ENCODE measurements around the gene SNUPN. TPM values are rescaled to one million over a fixed set of nuclear protein-coding genes. Genes with fewer than 3 reads are reported as not detected.

The SNUPN gene
- total and polyA plus RNA-seq, 2 donors (not counting 1 experiment from before 2014, with no cell fraction given), result 32.1 to 32.7 TPM

DNA sequence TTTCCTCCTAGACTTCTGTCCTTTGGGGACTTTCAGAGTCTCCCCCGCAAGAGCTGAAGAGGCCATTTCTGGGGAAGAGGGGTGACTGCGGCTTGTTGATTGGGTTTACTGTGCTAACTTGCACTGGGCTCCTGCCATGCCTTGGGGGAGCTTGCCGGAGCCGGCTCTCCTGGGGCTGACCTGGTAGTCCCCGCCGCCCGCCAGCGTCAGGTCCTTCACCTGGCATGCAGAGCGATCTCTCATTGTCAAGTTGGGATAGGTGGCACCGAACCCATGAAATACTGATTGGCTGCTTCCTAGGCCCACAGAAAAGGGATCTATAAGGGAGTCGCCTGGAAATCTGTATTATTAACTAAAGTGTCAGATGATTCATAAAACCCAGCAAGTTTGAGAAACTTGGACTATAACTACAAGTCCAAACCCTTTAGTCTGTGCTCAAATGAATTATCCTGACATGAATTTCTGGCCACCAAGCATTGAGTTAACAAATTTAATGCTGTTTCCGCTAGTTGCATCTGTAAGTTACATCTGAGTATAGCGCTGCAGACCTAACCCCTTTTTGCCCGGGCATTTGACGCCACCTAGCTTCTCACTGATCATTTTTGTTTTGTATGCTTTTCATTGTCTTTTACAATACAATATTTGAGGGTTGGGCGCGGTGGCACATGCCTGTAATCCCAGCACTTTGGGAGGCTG, 15.1 kb upstream of the SNUPN start:
- Histone ChIP-seq H3K27me3 (ENCODE audit: control insufficient read depth, insufficient read depth, low read length) (no peaks in the 10 kb centered on the region), H3K4me1 (ENCODE audit: control insufficient read depth, extremely low read depth, insufficient read depth, low read length) (peaks cover 3% of the 10 kb centered on the region), H3K79me2 (ENCODE audit: control insufficient read depth, insufficient read depth, low read length) (peaks cover 27% of the 10 kb centered on the region), H3K36me3 (ENCODE audit: control insufficient read depth, insufficient read depth, low read length) (no peaks in the 10 kb centered on the region), H2AFZ (ENCODE audit: low read length) (peak overlapping the region; percentile 67), H3K9ac (ENCODE audit: insufficient read depth, low read length) (peak overlapping the region; percentile 70), H3K9me3 (ENCODE audit: control insufficient read depth, insufficient read depth, low read depth, low read length) (no peaks in the 10 kb centered on the region), H4K20me1 (ENCODE audit: control insufficient read depth, extremely low read depth, insufficient read depth, low read length) (no peaks in the 10 kb centered on the region), H3K4me2 (ENCODE audit: extremely low read depth, insufficient read depth, low read length) (peak overlapping the region; percentile 64), H3K27ac (ENCODE audit: insufficient read depth, low read length) (peak overlapping the region; percentile 92), H3K4me3 (replicated peaks in 1 of 4; ENCODE audit: control extremely low read depth in 1 of 4, insufficient read depth in 1 of 4, low read depth in 3 of 4, low read length in 4 of 4) (peak overlapping the region; percentile 84 to 97 (median 92))
- DNase-seq (ENCODE audit: low read depth in 2 of 2), result peak; percentile 55 to 70
- TF ChIP-seq EZH2 (IDR thresholded peaks at IDR 0.05; ENCODE audit: low read length, missing control alignments), result no peak
- TF ChIP-seq, protein P1, sequence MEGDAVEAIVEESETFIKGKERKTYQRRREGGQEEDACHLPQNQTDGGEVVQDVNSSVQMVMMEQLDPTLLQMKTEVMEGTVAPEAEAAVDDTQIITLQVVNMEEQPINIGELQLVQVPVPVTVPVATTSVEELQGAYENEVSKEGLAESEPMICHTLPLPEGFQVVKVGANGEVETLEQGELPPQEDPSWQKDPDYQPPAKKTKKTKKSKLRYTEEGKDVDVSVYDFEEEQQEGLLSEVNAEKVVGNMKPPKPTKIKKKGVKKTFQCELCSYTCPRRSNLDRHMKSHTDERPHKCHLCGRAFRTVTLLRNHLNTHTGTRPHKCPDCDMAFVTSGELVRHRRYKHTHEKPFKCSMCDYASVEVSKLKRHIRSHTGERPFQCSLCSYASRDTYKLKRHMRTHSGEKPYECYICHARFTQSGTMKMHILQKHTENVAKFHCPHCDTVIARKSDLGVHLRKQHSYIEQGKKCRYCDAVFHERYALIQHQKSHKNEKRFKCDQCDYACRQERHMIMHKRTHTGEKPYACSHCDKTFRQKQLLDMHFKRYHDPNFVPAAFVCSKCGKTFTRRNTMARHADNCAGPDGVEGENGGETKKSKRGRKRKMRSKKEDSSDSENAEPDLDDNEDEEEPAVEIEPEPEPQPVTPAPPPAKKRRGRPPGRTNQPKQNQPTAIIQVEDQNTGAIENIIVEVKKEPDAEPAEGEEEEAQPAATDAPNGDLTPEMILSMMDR (conservative IDR thresholded peaks at IDR 0.05 in 1 of 2, IDR thresholded peaks at IDR 0.05 in 1 of 2; ENCODE audit: low read depth in 1 of 2, low read length in 2 of 2), result peak; percentile 23 to 37

DNA sequence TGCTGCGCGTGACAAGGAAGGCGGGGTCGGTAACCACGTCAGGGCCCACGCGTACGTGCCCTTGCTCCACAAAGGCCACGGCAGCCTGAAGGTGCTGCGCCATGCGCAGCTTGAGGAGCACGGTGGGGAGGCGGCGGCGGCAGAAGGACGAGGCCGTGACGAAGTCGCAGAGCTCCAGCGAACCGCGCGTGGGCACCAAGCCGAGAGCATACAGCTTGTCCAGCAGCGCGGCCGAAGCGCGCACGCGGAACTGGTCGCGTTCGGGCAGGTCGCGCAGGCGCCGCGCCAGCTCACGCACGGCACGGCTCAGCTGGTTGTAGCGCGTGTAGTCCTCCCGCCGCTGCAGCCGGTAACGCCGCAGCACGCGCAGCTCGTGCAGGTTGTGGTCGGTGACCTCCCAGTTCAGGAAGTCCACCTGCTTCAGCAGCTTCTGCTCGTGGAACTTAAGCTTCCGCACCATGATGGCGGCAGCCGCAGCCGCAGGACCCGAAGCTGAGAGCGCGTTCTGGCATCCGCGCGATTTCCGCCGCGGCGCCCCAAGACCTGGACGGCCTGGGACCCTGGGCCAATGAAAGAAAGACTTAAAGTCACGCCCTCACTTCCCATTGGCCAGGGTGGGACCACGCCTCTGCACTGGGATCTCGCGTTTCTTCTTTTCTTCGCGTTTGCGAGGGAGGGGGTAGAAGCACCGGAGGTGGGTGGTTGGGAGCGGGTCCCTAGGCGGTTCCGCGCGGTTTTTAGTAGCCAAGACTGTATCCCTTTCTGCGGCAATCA, 14.4 kb upstream of the SNUPN start, which contains the start of gene IMP3:
Gene IMP3 (minus strand): TSS at position 516 of the 774 bp plus-strand sequence. CDS start 56 bp downstream, at position 460.
- H3K9me3 ChIP-seq (ENCODE audit: control insufficient read depth, insufficient read depth, low read depth, low read length), result no peaks in the 10 kb centered on the region
- DNase-seq (ENCODE audit: low read depth in 2 of 2), result peak; percentile 97
- peak within 1 kb of the TSS; percentile 92 for H2AFZ ChIP-seq (ENCODE audit: low read length)

More for the DNA sequence above, 14.4 kb upstream of the SNUPN start, which contains the start of gene IMP3:
- no peaks in the 10 kb centered on the region for H3K27me3 ChIP-seq (ENCODE audit: control insufficient read depth, insufficient read depth, low read length)
- peaks cover 27% of the 10 kb centered on the region for H3K79me2 ChIP-seq (ENCODE audit: control insufficient read depth, insufficient read depth, low read length)
- TF ChIP-seq EZH2 (IDR thresholded peaks at IDR 0.05; ENCODE audit: low read length, missing control alignments), result no peak
- TF ChIP-seq, protein P1 (conservative IDR thresholded peaks at IDR 0.05 in 1 of 2, IDR thresholded peaks at IDR 0.05 in 1 of 2; ENCODE audit: low read depth in 1 of 2, low read length in 2 of 2), result no peak
- no peaks in the 10 kb centered on the region for H3K36me3 ChIP-seq (ENCODE audit: control insufficient read depth, insufficient read depth, low read length)
- no peaks in the 10 kb centered on the region for H4K20me1 ChIP-seq (ENCODE audit: control insufficient read depth, extremely low read depth, insufficient read depth, low read length)
- peak within 1 kb of the TSS; percentile 84 to 97 (median 92) for H3K4me3 ChIP-seq (replicated peaks in 1 of 4; ENCODE audit: control extremely low read depth in 1 of 4, insufficient read depth in 1 of 4, low read depth in 3 of 4, low read length in 4 of 4)
- peaks cover 3% of the 10 kb centered on the region for H3K4me1 ChIP-seq (ENCODE audit: control insufficient read depth, extremely low read depth, insufficient read depth, low read length)
- H3K9ac ChIP-seq (ENCODE audit: insufficient read depth, low read length), result peak within 1 kb of the TSS; percentile 88
- H3K27ac ChIP-seq (ENCODE audit: insufficient read depth, low read length), result peak within 1 kb of the TSS; percentile 92
- H3K4me2 ChIP-seq (ENCODE audit: extremely low read depth, insufficient read depth, low read length), result peak within 1 kb of the TSS; percentile 89
